Esophagus muscularis mucosa (tissue), 4 donors: ENCODE measurements around the gene SND1. TPM values are rescaled to one million over a fixed set of nuclear protein-coding genes. Genes with fewer than 3 reads are reported as not detected.

ENCODE experiments used
- DNase-seq: peaks from one replicate; pipeline ENCODE4 v3.0.0-alpha.2; 2017; ENCODE audit errors: extremely low spot score
- H3K27ac ChIP-seq, 4 donors: fragments of 200-600 bp; sonication (generic); replicated peaks in 1 of 4; 1 replicate in 3 of 4; 2 replicates in 1 of 4; pipeline ENCODE4 v1.5.1; 2016 to 2019; ENCODE audit warnings: mild to moderate bottlenecking in 1 of 4
- H3K27me3 ChIP-seq, 4 donors: fragments of 200-600 bp; sonication (generic); one replicate each; pipeline versions ENCODE4 v1.5.1 to v1.6.0; 2016 to 2019
- H3K36me3 ChIP-seq, 4 donors: fragments of 200-600 bp; sonication (generic); one replicate each; pipeline ENCODE4 v1.5.1; 2016 to 2019
- H3K4me1 ChIP-seq, 4 donors: fragments of 200-600 bp; sonication (generic); one replicate each; pipeline ENCODE4 v1.5.1; 2016 to 2019
- H3K4me3 ChIP-seq, 4 donors: fragments of 200-600 bp; sonication (generic); 1 replicate in 2 of 4; 2 replicates in 2 of 4; pipeline ENCODE4 v1.5.1; 2016 to 2019; ENCODE audit warnings: mild to moderate bottlenecking in 4 of 4, moderate library complexity in 1 of 4
- H3K9me3 ChIP-seq, 4 donors: fragments of 200-600 bp; sonication (generic); 1 replicate in 3 of 4; 2 replicates in 1 of 4; pipeline ENCODE4 v1.5.1; 2016 to 2019
- CTCF ChIP-seq, 3 experiments: fragments of 200-600 bp in 2 of 3; fragments of 450-650 bp in 1 of 3; sonication (generic) in 2 of 3; IDR thresholded peaks; one replicate each; pipeline ENCODE4 v1.5.1; 2017 to 2019; ENCODE audit warnings: antibody characterized with exemption in 3 of 3, mild to moderate bottlenecking in 2 of 3, moderate library complexity in 1 of 3
- EP300 ChIP-seq: sonication (generic); formaldehyde crosslinking; IDR thresholded peaks from one replicate; pipeline ENCODE4 v1.6.1; 2017; ENCODE audit warnings: antibody characterized with exemption
- POLR2A ChIP-seq: fragments of 450-650 bp; IDR thresholded peaks from one replicate; pipeline ENCODE4 v1.6.1; 2017; ENCODE audit warnings: antibody characterized with exemption, moderate library complexity, mild to moderate bottlenecking, low read depth
- POLR2AphosphoS5 ChIP-seq, 2 donors: sonication (generic); formaldehyde crosslinking; IDR thresholded peaks; one replicate each; pipeline ENCODE4 v1.6.1; 2017; ENCODE audit warnings: antibody characterized with exemption in 2 of 2
- WGBS: methylation state at CpG from one replicate; pipeline ENCODE4 v1.1.5; 2018; 5-methylcytosine and 5-hydroxymethylcytosine counted together
- intact Hi-C: fragments of 100-400 bp; cut with DNase I; formaldehyde crosslinking; loops from one replicate; pipeline ENCODE4 v1.15.1; 2023
- total RNA-seq, 4 donors: library from RNA; depleted of rRNA; stranded (reverse); fragments of >200 nt; gene quantifications; one replicate each; pipeline versions ENCODE4 v1.1.0 to v1.2.1, GENCODE V29; 2016

The SND1 gene
- total RNA-seq, 4 donors from 2014 or later, result 71.4 to 91.2 (median 81.3) TPM

GRCh38 chr7:127928852-127929251 lies 276.9 kb downstream of the SND1 start:
- Histone ChIP-seq H3K4me3 (no peak overlapping the region), H3K36me3 (peaks cover 13 to 26% (median 19%) of the 10 kb centered on the region in 4 donors), H3K27me3 (no peaks in the 10 kb centered on the region), H3K27ac (no peak overlapping the region), H3K4me1 (peaks cover 0 to 21% (median 20%) of the 10 kb centered on the region in 4 donors), H3K9me3 (no peaks in the 10 kb centered on the region)
- intact Hi-C loops, result no loop called here
- TF ChIP-seq POLR2A (no peak), POLR2AphosphoS5 (IDR thresholded peaks at IDR 0.05) (no peak), EP300 (no peak), CTCF (IDR thresholded peaks at IDR 0.05) (no peak)
- 85% methylated on average over 6 of the region's 6 CpGs for WGBS
- no peak for DNase-seq

DNA sequence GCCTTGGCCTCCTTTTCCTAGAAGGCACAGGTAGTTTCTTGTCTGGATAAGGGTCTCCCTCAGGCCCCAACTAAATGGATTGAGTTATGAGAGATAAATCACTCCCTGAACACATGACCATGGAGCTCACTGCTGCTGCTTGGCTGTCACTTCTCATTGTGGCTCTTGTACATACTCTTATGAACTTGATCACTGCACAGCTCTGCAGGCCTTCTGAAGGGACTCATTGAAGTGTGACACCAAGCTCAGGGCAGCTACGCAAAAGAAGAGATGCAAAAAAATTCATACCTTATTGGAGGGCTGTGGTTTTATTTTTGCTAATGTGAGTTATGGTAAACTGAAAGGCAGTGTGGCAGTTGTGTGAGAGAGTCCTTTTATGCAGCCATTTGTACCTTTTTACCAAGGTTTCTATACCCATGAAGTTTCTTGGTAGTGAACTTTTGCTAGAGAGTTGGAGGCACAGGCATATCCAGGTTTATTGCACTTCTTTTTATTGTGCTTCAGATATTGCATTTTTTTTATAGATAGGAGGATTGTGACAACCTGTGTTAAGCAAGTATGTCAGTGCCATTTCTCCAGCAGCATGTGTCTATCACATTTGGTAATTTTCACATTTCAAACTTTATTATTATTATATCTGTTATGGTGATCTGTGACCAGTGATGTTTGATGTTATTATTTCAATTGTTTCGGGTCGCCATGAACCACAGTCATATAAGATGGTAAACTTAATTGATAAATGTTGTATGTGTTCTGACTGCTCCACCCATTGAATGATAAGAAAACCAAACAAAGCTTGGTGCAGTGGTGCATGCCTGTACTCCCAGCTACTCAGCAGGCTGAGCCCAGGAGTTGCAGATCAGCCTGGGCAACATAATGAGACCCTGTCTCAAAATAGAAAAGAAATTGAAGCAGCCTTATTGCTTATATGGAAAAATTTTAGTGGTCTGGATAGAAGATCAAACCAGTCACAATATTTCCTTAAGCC lies 278.6 kb downstream of the SND1 start:
- 99% methylated on average over 3 of the region's 3 CpGs for WGBS
- DNase-seq, result no peak
- H3K9me3 ChIP-seq, result no peaks in the 10 kb centered on the region
- TF ChIP-seq POLR2AphosphoS5 (IDR thresholded peaks at IDR 0.05), result no peak
- TF ChIP-seq POLR2A, result no peak
- no peak for TF ChIP-seq CTCF (IDR thresholded peaks at IDR 0.05)
- TF ChIP-seq EP300, result no peak
- H3K27me3 ChIP-seq, result no peaks in the 10 kb centered on the region
- intact Hi-C loops, result no loop called here
- no peak overlapping the region for H3K4me3 ChIP-seq
- peaks cover 0 to 21% (median 20%) of the 10 kb centered on the region in 4 donors for H3K4me1 ChIP-seq
- peaks cover 13 to 26% (median 19%) of the 10 kb centered on the region in 4 donors for H3K36me3 ChIP-seq
- H3K27ac ChIP-seq, result no peak overlapping the region

DNA sequence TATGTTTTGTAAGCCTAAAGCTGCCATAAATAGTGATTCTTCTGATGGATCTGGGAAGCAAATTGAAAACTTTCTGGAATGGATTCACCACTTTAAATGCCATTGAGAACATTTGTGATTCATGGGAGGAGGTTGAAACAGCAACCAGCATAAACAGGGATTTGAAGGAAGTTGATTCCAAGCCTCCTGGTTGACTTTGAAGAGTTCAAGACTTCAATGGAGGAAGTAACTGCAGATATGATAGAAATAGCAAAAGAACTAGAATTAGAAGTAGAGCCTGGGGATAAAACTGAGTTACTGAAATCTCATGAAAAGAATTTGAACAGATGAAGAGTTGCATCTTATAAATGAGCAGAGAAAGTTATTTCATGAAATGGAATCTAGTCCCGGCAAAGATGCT lies 280.1 kb downstream of the SND1 start:
- WGBS, result 94% methylated on average over 1 of the region's 1 CpG
- TF ChIP-seq POLR2A, result no peak
- intact Hi-C loops, result no loop called here
- Histone ChIP-seq H3K9me3 (no peaks in the 10 kb centered on the region), H3K4me1 (peaks cover 0 to 15% (median 14%) of the 10 kb centered on the region in 4 donors), H3K27me3 (no peaks in the 10 kb centered on the region), H3K36me3 (peaks cover 13 to 26% (median 19%) of the 10 kb centered on the region in 4 donors), H3K27ac (no peak overlapping the region), H3K4me3 (no peak overlapping the region)
- no peak for DNase-seq

GRCh38 chr7:127932496-127932895 lies 280.5 kb downstream of the SND1 start:
- Histone ChIP-seq H3K36me3 (peaks cover 13 to 26% (median 19%) of the 10 kb centered on the region in 4 donors), H3K27me3 (no peaks in the 10 kb centered on the region), H3K9me3 (no peaks in the 10 kb centered on the region), H3K27ac (no peak overlapping the region), H3K4me3 (no peak overlapping the region), H3K4me1 (peaks cover 0 to 11% (median 9%) of the 10 kb centered on the region in 4 donors)
- TF ChIP-seq POLR2A (no peak), EP300 (no peak), POLR2AphosphoS5 (IDR thresholded peaks at IDR 0.05) (no peak), CTCF (IDR thresholded peaks at IDR 0.05) (no peak)
- 100% methylated on average over 1 of the region's 1 CpG for WGBS
- DNase-seq, result no peak
- intact Hi-C loops, result no loop called here

GRCh38 chr7:127933146-127933545 lies 281.2 kb downstream of the SND1 start:
- WGBS, result 69% methylated on average over 4 of the region's 4 CpGs
- Histone ChIP-seq H3K27me3 (no peaks in the 10 kb centered on the region), H3K36me3 (peaks cover 13 to 26% (median 19%) of the 10 kb centered on the region in 4 donors), H3K9me3 (no peaks in the 10 kb centered on the region), H3K4me1 (peaks cover 0 to 4% (median 3%) of the 10 kb centered on the region in 4 donors), H3K27ac (no peak overlapping the region), H3K4me3 (no peak overlapping the region)
- no peak for DNase-seq
- intact Hi-C loops, result no loop called here
- TF ChIP-seq POLR2AphosphoS5 (IDR thresholded peaks at IDR 0.05) (no peak), POLR2A (no peak), EP300 (no peak), CTCF (IDR thresholded peaks at IDR 0.05) (no peak)
